ENCODE measurements around the gene GNB2.
A peak's percentile ranks its signal among the peaks of the same experiment; 100 is the strongest.
"Not testable (repeated sequence)": the region's sequence is repeated elsewhere in the genome, so short reads cannot be mapped to it uniquely, and the experiment has no call there.

The GNB2 gene

GRCh38 chr7:100673302-100673941, at the start of gene GNB2:
TSS of gene GNB2 (plus strand) at chr7:100673740. CDS start at chr7:100676266, 2,526 bp downstream.
- peak; percentile 78 for DNase-seq

GRCh38 chr7:100623951-100624824, 49.4 kb upstream of the GNB2 start:
- DNase-seq: no peak

GRCh38 chr7:100626055-100626454, 47.5 kb upstream of the GNB2 start:
- DNase-seq: no peak

GRCh38 chr7:100626530-100627237, 46.9 kb upstream of the GNB2 start:
- peak; percentile 47 for DNase-seq

GRCh38 chr7:100627238-100627549, 46.3 kb upstream of the GNB2 start:
- DNase-seq: no peak

- no peak for DNase-seq
These were observed 44.3 kb upstream of the GNB2 start for GRCh38 chr7:100629117-100629716.

- DNase-seq: no peak
These were observed 43.5 kb upstream of the GNB2 start for GRCh38 chr7:100630066-100630465.

- no peak for DNase-seq
These were observed 40.4 kb upstream of the GNB2 start for GRCh38 chr7:100632951-100633717.

GRCh38 chr7:100639995-100640516, 33.5 kb upstream of the GNB2 start:
- no peak for DNase-seq

- no peak for DNase-seq
These were observed 32.8 kb upstream of the GNB2 start for GRCh38 chr7:100640517-100641440.

- DNase-seq: no peak
These were observed 32.1 kb upstream of the GNB2 start, which contains the start of gene TFR2 for GRCh38 chr7:100641463-100641859. TSS of gene TFR2 (minus strand) at chr7:100641552. CDS start at chr7:100641509, 43 bp downstream.

GRCh38 chr7:100641860-100642533, 31.5 kb upstream of the GNB2 start:
- DNase-seq: no peak

GRCh38 chr7:100642534-100642907, 31.0 kb upstream of the GNB2 start:
- DNase-seq: no peak

- DNase-seq: no peak
These were observed 23.5 kb upstream of the GNB2 start for GRCh38 chr7:100649826-100650565.

GRCh38 chr7:100654908-100655831, 18.4 kb upstream of the GNB2 start:
- DNase-seq: no peak

- peak; percentile 52 for DNase-seq
These were observed 17.4 kb upstream of the GNB2 start, which contains the start of gene ACTL6B for GRCh38 chr7:100655908-100656674. TSS of gene ACTL6B (minus strand) at chr7:100656448. CDS start at chr7:100656354, 94 bp downstream.

GRCh38 chr7:100662194-100662776, 11.3 kb upstream of the GNB2 start:
- DNase-seq: not testable (repeated sequence)

Measured in NCI-H510A treated with DMSO at 0.1 percent for 48 hours (cell line).